Hematopoietic multipotent progenitor cell treated with erythropoietin and hydrocortisone succinate and interleukin-3 and kit ligand, for 8 days (in vitro differentiated cells): Measurements from ENCODE around the gene OR2A42.
A peak's percentile ranks its signal among the peaks of the same experiment; 100 is the strongest.
"Not testable (repeated sequence)": the region's sequence is repeated elsewhere in the genome, so short reads cannot be mapped to it uniquely, and the experiment has no call there.

ENCODE experiments used
- DNase-seq: peaks from one replicate; pipeline ENCODE4 v3.0.0-alpha.2; 2015

The OR2A42 gene

GRCh38 chr7:144220531-144220930, 18.9 kb downstream of the OR2A42 start:
- DNase-seq, result not testable (repeated sequence)

GRCh38 chr7:144219149-144219548, 20.3 kb downstream of the OR2A42 start:
- not testable (repeated sequence) for DNase-seq

- DNase-seq, result not testable (repeated sequence)
Measured at GRCh38 chr7:144218581-144218980, 20.8 kb downstream of the OR2A42 start.

- not testable (repeated sequence) for DNase-seq
Measured at GRCh38 chr7:144217200-144217599, 22.2 kb downstream of the OR2A42 start.

- not testable (repeated sequence) for DNase-seq
Measured at GRCh38 chr7:144205306-144205705, 34.1 kb downstream of the OR2A42 start.

- DNase-seq, result not testable (repeated sequence)
Measured at GRCh38 chr7:144203086-144203485, 36.3 kb downstream of the OR2A42 start.

GRCh38 chr7:144201978-144202377, 37.4 kb downstream of the OR2A42 start:
- not testable (repeated sequence) for DNase-seq

- not testable (repeated sequence) for DNase-seq
Measured at GRCh38 chr7:144198934-144199333, 40.5 kb downstream of the OR2A42 start.

- not testable (repeated sequence) for DNase-seq
Measured at GRCh38 chr7:144195212-144195872, 44.1 kb downstream of the OR2A42 start, which contains the start of gene ARHGEF35. Gene ARHGEF35, minus strand, starts transcription at chr7:144195833. Its CDS starts 7,450 bp downstream, at chr7:144188383.

GRCh38 chr7:144194453-144194852, 45.0 kb downstream of the OR2A42 start:
- not testable (repeated sequence) for DNase-seq

- DNase-seq, result not testable (repeated sequence)
Measured at GRCh38 chr7:144193782-144194181, 45.6 kb downstream of the OR2A42 start.

GRCh38 chr7:144188578-144189171, 50.7 kb downstream of the OR2A42 start:
- DNase-seq, result not testable (repeated sequence)

GRCh38 chr7:144187848-144188247, 51.6 kb downstream of the OR2A42 start:
- DNase-seq, result not testable (repeated sequence)

GRCh38 chr7:144183166-144183565, 56.2 kb downstream of the OR2A42 start, which contains the start of gene CTAGE4:
Gene CTAGE4, plus strand, starts transcription at chr7:144183466. Its CDS starts 38 bp downstream, at chr7:144183504.
- DNase-seq, result not testable (repeated sequence)

- DNase-seq, result not testable (repeated sequence)
Measured at GRCh38 chr7:144179165-144179479, 60.3 kb downstream of the OR2A42 start.

- DNase-seq, result peak; percentile 8
Measured at GRCh38 chr7:144178380-144179164, 60.8 kb downstream of the OR2A42 start.
